ENCODE results near the gene COL4A5. TPM values are rescaled to one million over a fixed set of nuclear protein-coding genes. Genes with fewer than 3 reads are reported as not detected.

The COL4A5 gene
- total RNA-seq, 3 donors from 2014 or later (not counting 1 experiment from before 2014, with no cell fraction given): not detected

DNA sequence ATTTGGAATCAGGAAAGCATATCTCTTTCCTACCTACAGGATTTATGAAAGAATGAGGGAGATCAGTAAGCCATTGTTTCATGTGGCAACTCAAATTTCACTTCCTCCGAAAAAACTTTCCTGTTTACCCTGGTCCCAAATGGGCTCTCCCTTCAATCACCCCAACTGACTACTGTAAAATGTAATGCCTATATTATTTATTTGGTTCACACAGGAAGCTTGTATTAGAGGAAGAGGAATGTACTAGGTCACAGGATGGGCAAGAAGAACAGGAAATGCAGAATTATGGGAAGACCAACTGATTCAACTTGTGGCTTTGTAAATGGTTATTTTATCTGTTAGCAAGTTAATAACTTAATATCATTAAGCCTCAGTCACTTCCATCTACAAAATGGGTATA is 24.5 kb upstream of the COL4A5 start:
- DNase-seq (no peak), ATAC-seq (no peak)
- Mint-ChIP-seq H3K36me3 (no peaks in the 10 kb centered on the region), H3K4me1 (no peaks in the 10 kb centered on the region), H3K27ac (no peak overlapping the region), H3K9me3 (no peaks in the 10 kb centered on the region), H3K4me3 (no peak overlapping the region), H3K27me3 (ENCODE audit: low read depth in 2 of 2) (no peaks in the 10 kb centered on the region)
- Histone ChIP-seq H3K4me3 (ENCODE audit: low read length) (no peak overlapping the region), H3K27me3 (ENCODE audit: control insufficient read depth, insufficient read depth, low read length) (no peaks in the 10 kb centered on the region), H3K27ac (ENCODE audit: low read length) (no peak overlapping the region), H3K9me3 (ENCODE audit: control insufficient read depth, insufficient read depth, low read length) (no peaks in the 10 kb centered on the region), H3K4me1 (ENCODE audit: control insufficient read depth, insufficient read depth, low read length) (no peaks in the 10 kb centered on the region), H3K36me3 (ENCODE audit: control insufficient read depth, insufficient read depth, low read length) (no peaks in the 10 kb centered on the region)
- no CpG with 5 or more reads among the region's 1 CpG for WGBS (ENCODE audit: insufficient coverage)
- TF ChIP-seq, protein P1, sequence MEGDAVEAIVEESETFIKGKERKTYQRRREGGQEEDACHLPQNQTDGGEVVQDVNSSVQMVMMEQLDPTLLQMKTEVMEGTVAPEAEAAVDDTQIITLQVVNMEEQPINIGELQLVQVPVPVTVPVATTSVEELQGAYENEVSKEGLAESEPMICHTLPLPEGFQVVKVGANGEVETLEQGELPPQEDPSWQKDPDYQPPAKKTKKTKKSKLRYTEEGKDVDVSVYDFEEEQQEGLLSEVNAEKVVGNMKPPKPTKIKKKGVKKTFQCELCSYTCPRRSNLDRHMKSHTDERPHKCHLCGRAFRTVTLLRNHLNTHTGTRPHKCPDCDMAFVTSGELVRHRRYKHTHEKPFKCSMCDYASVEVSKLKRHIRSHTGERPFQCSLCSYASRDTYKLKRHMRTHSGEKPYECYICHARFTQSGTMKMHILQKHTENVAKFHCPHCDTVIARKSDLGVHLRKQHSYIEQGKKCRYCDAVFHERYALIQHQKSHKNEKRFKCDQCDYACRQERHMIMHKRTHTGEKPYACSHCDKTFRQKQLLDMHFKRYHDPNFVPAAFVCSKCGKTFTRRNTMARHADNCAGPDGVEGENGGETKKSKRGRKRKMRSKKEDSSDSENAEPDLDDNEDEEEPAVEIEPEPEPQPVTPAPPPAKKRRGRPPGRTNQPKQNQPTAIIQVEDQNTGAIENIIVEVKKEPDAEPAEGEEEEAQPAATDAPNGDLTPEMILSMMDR (IDR thresholded peaks at IDR 0.05): no peak
- intact Hi-C loops (cut with micrococcal nuclease): no loop called here

DNA sequence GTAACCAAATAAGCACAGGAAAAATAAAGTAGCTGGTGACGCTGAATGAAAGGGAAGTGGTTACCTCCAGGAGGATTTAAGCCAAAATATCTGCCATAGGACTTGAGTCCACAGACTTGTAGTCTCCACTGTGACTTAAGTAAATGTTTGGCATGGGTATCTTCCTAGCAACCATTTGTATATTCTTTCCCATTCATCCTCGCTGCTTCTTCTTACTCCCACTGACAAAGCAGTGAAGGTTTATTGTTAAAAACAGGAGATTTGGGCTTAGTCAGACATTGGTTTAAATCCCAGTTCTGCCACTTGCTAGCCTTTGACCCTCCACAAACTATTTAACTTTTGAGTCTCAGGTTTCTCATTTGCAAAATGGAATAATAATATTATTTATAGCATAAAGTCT is 23.7 kb upstream of the COL4A5 start:
- intact Hi-C loops (cut with micrococcal nuclease): no loop called here
- Histone ChIP-seq H3K27ac (ENCODE audit: low read length) (no peak overlapping the region), H3K9me3 (ENCODE audit: control insufficient read depth, insufficient read depth, low read length) (no peaks in the 10 kb centered on the region), H3K4me1 (ENCODE audit: control insufficient read depth, insufficient read depth, low read length) (no peaks in the 10 kb centered on the region), H3K4me3 (ENCODE audit: low read length) (no peak overlapping the region), H3K27me3 (ENCODE audit: control insufficient read depth, insufficient read depth, low read length) (no peaks in the 10 kb centered on the region), H3K36me3 (ENCODE audit: control insufficient read depth, insufficient read depth, low read length) (no peaks in the 10 kb centered on the region)
- ATAC-seq: no peak
- Mint-ChIP-seq H3K27me3 (ENCODE audit: low read depth in 2 of 2) (no peaks in the 10 kb centered on the region), H3K9me3 (no peaks in the 10 kb centered on the region), H3K4me1 (no peaks in the 10 kb centered on the region), H3K4me3 (no peak overlapping the region), H3K36me3 (no peaks in the 10 kb centered on the region), H3K27ac (no peak overlapping the region)
- DNase-seq: no peak
- TF ChIP-seq, protein P1 (IDR thresholded peaks at IDR 0.05): no peak
- WGBS (ENCODE audit: insufficient coverage): 0% methylated on average over 1 of the region's 2 CpGs

DNA sequence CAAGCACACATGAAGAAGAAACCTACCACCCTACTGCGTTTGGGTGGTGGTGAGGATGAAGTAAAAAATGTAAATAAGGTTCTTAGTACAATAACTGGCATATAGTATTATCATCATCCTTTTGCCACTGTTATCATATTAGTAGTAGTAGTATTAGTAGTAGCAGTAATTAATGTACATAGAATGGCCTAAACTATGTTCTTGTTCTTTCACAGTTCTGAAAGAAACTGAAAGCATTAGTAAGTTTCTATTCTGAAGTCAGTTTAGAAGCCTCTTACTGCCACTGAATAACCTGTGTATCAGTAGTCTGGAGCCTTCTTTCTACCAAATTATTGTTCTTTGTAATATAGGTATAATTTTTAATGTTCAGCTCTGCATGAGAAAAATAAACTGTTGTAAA is 22.4 kb upstream of the COL4A5 start:
- no peak for DNase-seq
- H3K27me3 Mint-ChIP-seq (ENCODE audit: low read depth in 2 of 2): no peaks in the 10 kb centered on the region
- TF ChIP-seq, protein P1 (IDR thresholded peaks at IDR 0.05): no peak
- H3K4me3 Mint-ChIP-seq: no peak overlapping the region
- H3K27me3 ChIP-seq (ENCODE audit: control insufficient read depth, insufficient read depth, low read length): no peaks in the 10 kb centered on the region
- H3K27ac ChIP-seq (ENCODE audit: low read length): no peak overlapping the region
- no peak for ATAC-seq
- no CpG with 5 or more reads among the region's 1 CpG for WGBS (ENCODE audit: insufficient coverage)
- H3K4me1 ChIP-seq (ENCODE audit: control insufficient read depth, insufficient read depth, low read length): no peaks in the 10 kb centered on the region
- no peak overlapping the region for H3K27ac Mint-ChIP-seq
- no peaks in the 10 kb centered on the region for H3K9me3 Mint-ChIP-seq
- no peaks in the 10 kb centered on the region for H3K36me3 ChIP-seq (ENCODE audit: control insufficient read depth, insufficient read depth, low read length)
- H3K4me1 Mint-ChIP-seq: no peaks in the 10 kb centered on the region
- H3K4me3 ChIP-seq (ENCODE audit: low read length): no peak overlapping the region
- no peaks in the 10 kb centered on the region for H3K36me3 Mint-ChIP-seq
- intact Hi-C loops (cut with micrococcal nuclease): no loop called here
- no peaks in the 10 kb centered on the region for H3K9me3 ChIP-seq (ENCODE audit: control insufficient read depth, insufficient read depth, low read length)

DNA sequence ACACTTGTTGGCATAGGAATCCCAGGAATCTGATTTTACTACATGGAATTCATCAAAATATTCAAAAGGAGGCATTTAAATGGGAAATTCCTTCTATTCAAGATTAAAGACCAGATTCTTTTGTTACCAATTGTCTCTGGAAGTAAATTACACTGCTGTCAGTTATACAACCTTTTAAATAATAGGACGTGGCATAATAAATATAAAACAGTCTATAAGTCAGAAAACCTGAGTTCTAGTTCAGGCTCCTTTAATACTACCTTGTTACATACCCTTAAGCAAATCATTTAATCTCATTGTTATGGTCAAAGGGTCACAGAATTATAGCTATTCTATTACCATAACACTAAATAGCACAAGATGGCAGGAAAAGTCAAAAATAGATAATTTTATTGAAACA is 20.2 kb upstream of the COL4A5 start:
- DNase-seq (no peak), ATAC-seq (no peak)
- intact Hi-C loops (cut with micrococcal nuclease): no loop called here
- no peak overlapping the region for H3K4me3 ChIP-seq (ENCODE audit: low read length)
- H3K27me3 Mint-ChIP-seq (ENCODE audit: low read depth in 2 of 2): no peaks in the 10 kb centered on the region
- no peaks in the 10 kb centered on the region for H3K36me3 Mint-ChIP-seq
- H3K9me3 ChIP-seq (ENCODE audit: control insufficient read depth, insufficient read depth, low read length): no peaks in the 10 kb centered on the region
- TF ChIP-seq, protein P1 (IDR thresholded peaks at IDR 0.05): no peak
- no peaks in the 10 kb centered on the region for H3K4me1 ChIP-seq (ENCODE audit: control insufficient read depth, insufficient read depth, low read length)
- no peak overlapping the region for H3K4me3 Mint-ChIP-seq
- no peak overlapping the region for H3K27ac ChIP-seq (ENCODE audit: low read length)
- no peaks in the 10 kb centered on the region for H3K9me3 Mint-ChIP-seq
- no peaks in the 10 kb centered on the region for H3K4me1 Mint-ChIP-seq
- no peaks in the 10 kb centered on the region for H3K36me3 ChIP-seq (ENCODE audit: control insufficient read depth, insufficient read depth, low read length)
- H3K27me3 ChIP-seq (ENCODE audit: control insufficient read depth, insufficient read depth, low read length): no peaks in the 10 kb centered on the region
- WGBS (ENCODE audit: insufficient coverage): no CpG with 5 or more reads among the region's 1 CpG
- no peak overlapping the region for H3K27ac Mint-ChIP-seq

All from natural killer cell (primary cell).